Measurements from ENCODE around the gene SMAP1.

The SMAP1 gene

GRCh38 chr6:70667711-70668498 lies at the start of gene SMAP1:
SMAP1 (plus strand) TSS chr6:70667883; CDS start chr6:70668024, 141 bp downstream.
- FAIRE-seq (peak; percentile 86), DNase-seq (ENCODE audit: insufficient read length, low spot score) (peak; percentile 89)

GRCh38 chr6:70620746-70621145 lies 46.9 kb upstream of the SMAP1 start:
- no peak for DNase-seq (ENCODE audit: insufficient read length, low spot score)
- no peak for FAIRE-seq

GRCh38 chr6:70622461-70622860 lies 45.2 kb upstream of the SMAP1 start:
- FAIRE-seq: no peak
- DNase-seq (ENCODE audit: insufficient read length, low spot score): no peak

GRCh38 chr6:70625436-70625835 lies 42.2 kb upstream of the SMAP1 start:
- FAIRE-seq: no peak

GRCh38 chr6:70627500-70628254 lies 40.0 kb upstream of the SMAP1 start:
- DNase-seq (ENCODE audit: insufficient read length, low spot score) (no peak), FAIRE-seq (no peak)

More at GRCh38 chr6:70625436-70625835, 42.2 kb upstream of the SMAP1 start:
- DNase-seq (ENCODE audit: insufficient read length, low spot score): no peak

- no peak for FAIRE-seq
- DNase-seq (ENCODE audit: insufficient read length, low spot score): no peak
Measured at GRCh38 chr6:70629929-70630328, 37.8 kb upstream of the SMAP1 start.

- FAIRE-seq: no peak
Measured at GRCh38 chr6:70633870-70634269, 33.8 kb upstream of the SMAP1 start.

GRCh38 chr6:70636596-70636995 lies 31.1 kb upstream of the SMAP1 start:
- DNase-seq (ENCODE audit: insufficient read length, low spot score) (no peak), FAIRE-seq (no peak)

More at GRCh38 chr6:70633870-70634269, 33.8 kb upstream of the SMAP1 start:
- DNase-seq (ENCODE audit: insufficient read length, low spot score): no peak

- FAIRE-seq (no peak), DNase-seq (ENCODE audit: insufficient read length, low spot score) (no peak)
Measured at GRCh38 chr6:70638468-70638867, 29.2 kb upstream of the SMAP1 start.

- DNase-seq (ENCODE audit: insufficient read length, low spot score) (no peak), FAIRE-seq (no peak)
Measured at GRCh38 chr6:70651326-70651905, 16.3 kb upstream of the SMAP1 start.

- DNase-seq (ENCODE audit: insufficient read length, low spot score) (no peak), FAIRE-seq (no peak)
Measured at GRCh38 chr6:70652216-70652615, 15.5 kb upstream of the SMAP1 start.

GRCh38 chr6:70657706-70658105 lies 10.0 kb upstream of the SMAP1 start:
- DNase-seq (ENCODE audit: insufficient read length, low spot score): no peak
- no peak for FAIRE-seq

- FAIRE-seq (no peak), DNase-seq (ENCODE audit: insufficient read length, low spot score) (no peak)
Measured at GRCh38 chr6:70663881-70664466, 3.7 kb upstream of the SMAP1 start.

- FAIRE-seq: no peak
- no peak for DNase-seq (ENCODE audit: insufficient read length, low spot score)
Measured at GRCh38 chr6:70666706-70667105, 977 bp upstream of the SMAP1 start.

- FAIRE-seq: no peak
Measured at GRCh38 chr6:70667256-70667710, 400 bp upstream of the SMAP1 start.

GRCh38 chr6:70668499-70668812 lies 773 bp downstream of the SMAP1 start:
- DNase-seq (ENCODE audit: insufficient read length, low spot score): peak; percentile 32
- FAIRE-seq: no peak

More at GRCh38 chr6:70667256-70667710, 400 bp upstream of the SMAP1 start:
- DNase-seq (ENCODE audit: insufficient read length, low spot score): no peak

GRCh38 chr6:70669133-70669532 lies 1.4 kb downstream of the SMAP1 start:
- DNase-seq (ENCODE audit: insufficient read length, low spot score) (no peak), FAIRE-seq (no peak)

- no peak for FAIRE-seq
- no peak for DNase-seq (ENCODE audit: insufficient read length, low spot score)
Measured at GRCh38 chr6:70672549-70672948, 4.9 kb downstream of the SMAP1 start.

GRCh38 chr6:70673054-70673453 lies 5.4 kb downstream of the SMAP1 start:
- FAIRE-seq: no peak
- DNase-seq (ENCODE audit: insufficient read length, low spot score): no peak

- DNase-seq (ENCODE audit: insufficient read length, low spot score): peak; percentile 24
- no peak for FAIRE-seq
Measured at GRCh38 chr6:70673601-70674000, 5.9 kb downstream of the SMAP1 start.

- no peak for DNase-seq (ENCODE audit: insufficient read length, low spot score)
Measured at GRCh38 chr6:70675822-70676221, 8.1 kb downstream of the SMAP1 start.

More at GRCh38 chr6:70675822-70676221, 8.1 kb downstream of the SMAP1 start:
- FAIRE-seq: no peak

All from HTR-8/SVneo (cell line).